Measurements from ENCODE around the gene JOSD2. TPM values are rescaled to one million over a fixed set of nuclear protein-coding genes. Genes with fewer than 3 reads are reported as not detected.

JOSD2 gene
- total RNA-seq, 4 donors from 2014 or later: 10.8 to 169 (median 36.6) TPM

- no peak overlapping the region for H3K27ac ChIP-seq
- intact Hi-C loops (cut with DNase I; ENCODE audit: low total_unique reads): no loop called here
- H3K4me3 ChIP-seq: no peak overlapping the region
- H3K27me3 ChIP-seq: no peaks in the 10 kb centered on the region
- no peaks in the 10 kb centered on the region for H3K9me3 ChIP-seq
- H3K4me1 ChIP-seq: peaks cover 7 to 14% (median 9%) of the 10 kb centered on the region in 4 donors
- in situ Hi-C loops (cut with MboI; ENCODE audit: low pct_ligation_motif_present in 1 of 4, low pct_unique_long_range_greater_than_20kb in 1 of 4, low sequenced_read_pairs in 3 of 4): no loop called here
- 96 to 100% methylated on average over 1 to 3 of the region's 3 CpGs for WGBS, 2 donors (ENCODE audit: low coverage in 1 of 2)
- no peak for TF ChIP-seq EP300 (IDR thresholded peaks at IDR 0.05; ENCODE audit: low read depth)
- no peak for TF ChIP-seq POLR2A (IDR thresholded peaks at IDR 0.05)
- no peak for TF ChIP-seq POLR2AphosphoS5 (IDR thresholded peaks at IDR 0.05)
- TF ChIP-seq, protein P1, sequence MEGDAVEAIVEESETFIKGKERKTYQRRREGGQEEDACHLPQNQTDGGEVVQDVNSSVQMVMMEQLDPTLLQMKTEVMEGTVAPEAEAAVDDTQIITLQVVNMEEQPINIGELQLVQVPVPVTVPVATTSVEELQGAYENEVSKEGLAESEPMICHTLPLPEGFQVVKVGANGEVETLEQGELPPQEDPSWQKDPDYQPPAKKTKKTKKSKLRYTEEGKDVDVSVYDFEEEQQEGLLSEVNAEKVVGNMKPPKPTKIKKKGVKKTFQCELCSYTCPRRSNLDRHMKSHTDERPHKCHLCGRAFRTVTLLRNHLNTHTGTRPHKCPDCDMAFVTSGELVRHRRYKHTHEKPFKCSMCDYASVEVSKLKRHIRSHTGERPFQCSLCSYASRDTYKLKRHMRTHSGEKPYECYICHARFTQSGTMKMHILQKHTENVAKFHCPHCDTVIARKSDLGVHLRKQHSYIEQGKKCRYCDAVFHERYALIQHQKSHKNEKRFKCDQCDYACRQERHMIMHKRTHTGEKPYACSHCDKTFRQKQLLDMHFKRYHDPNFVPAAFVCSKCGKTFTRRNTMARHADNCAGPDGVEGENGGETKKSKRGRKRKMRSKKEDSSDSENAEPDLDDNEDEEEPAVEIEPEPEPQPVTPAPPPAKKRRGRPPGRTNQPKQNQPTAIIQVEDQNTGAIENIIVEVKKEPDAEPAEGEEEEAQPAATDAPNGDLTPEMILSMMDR (IDR thresholded peaks at IDR 0.05): no peak
- DNase-seq: no peak
- H3K36me3 ChIP-seq: no peaks in the 10 kb centered on the region
These were observed 2.2 kb downstream of the JOSD2 start for GRCh38 chr19:50508843-50509190.

DNA sequence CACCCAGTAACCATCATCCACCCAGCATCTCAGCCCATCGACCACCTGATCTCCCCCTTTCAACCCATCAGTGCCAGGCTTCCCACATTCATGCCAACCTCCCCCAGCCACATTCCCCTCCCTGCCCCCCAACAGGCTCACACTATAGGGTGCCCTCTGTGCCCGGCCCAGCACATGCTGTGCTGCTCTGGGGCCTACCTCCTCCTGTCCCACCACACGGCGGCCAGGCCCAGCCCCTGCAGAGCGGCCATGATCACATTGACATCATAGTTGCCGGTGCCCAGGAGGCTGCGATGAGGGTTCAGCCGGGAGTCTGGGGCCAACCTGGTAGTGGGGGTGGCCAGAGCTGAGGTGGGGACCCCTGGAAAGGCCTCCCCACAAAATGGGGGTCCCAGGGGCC, 3.6 kb downstream of the JOSD2 start:
- Histone ChIP-seq H3K4me3 (no peak overlapping the region), H3K27me3 (no peaks in the 10 kb centered on the region), H3K9me3 (no peaks in the 10 kb centered on the region), H3K36me3 (no peaks in the 10 kb centered on the region), H3K27ac (no peak overlapping the region), H3K4me1 (peaks cover 7 to 14% (median 9%) of the 10 kb centered on the region in 4 donors)
- DNase-seq: no peak
- WGBS, 2 donors (ENCODE audit: low coverage in 1 of 2): 86 to 94% methylated on average over 2 to 8 of the region's 8 CpGs
- intact Hi-C loops (cut with DNase I; ENCODE audit: low total_unique reads): no loop called here
- TF ChIP-seq EP300 (IDR thresholded peaks at IDR 0.05; ENCODE audit: low read depth) (no peak), POLR2AphosphoS5 (IDR thresholded peaks at IDR 0.05) (no peak), POLR2A (IDR thresholded peaks at IDR 0.05) (no peak)
- TF ChIP-seq, protein P1 (IDR thresholded peaks at IDR 0.05): no peak
- in situ Hi-C loops (cut with MboI; ENCODE audit: low pct_ligation_motif_present in 1 of 4, low pct_unique_long_range_greater_than_20kb in 1 of 4, low sequenced_read_pairs in 3 of 4): no loop called here

DNA sequence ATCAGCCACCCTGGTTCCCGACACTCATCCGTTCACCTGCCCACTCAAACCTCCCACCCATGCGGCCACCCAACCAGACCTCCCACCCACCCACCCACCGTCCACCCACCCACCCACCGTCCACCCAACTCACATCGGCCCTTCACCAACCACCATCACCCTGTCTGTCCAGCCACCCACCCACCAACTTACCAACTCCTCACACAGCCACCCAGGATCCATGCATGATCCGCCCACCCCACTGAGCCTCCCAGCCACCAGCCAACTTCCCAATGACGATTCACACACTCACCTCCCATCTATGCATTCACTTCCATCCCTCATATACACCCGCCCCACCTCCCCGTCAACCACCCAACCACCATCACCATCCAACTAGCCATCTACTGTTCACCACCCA, 4.3 kb downstream of the JOSD2 start:
- no peaks in the 10 kb centered on the region for H3K36me3 ChIP-seq
- H3K9me3 ChIP-seq: no peaks in the 10 kb centered on the region
- intact Hi-C loops (cut with DNase I; ENCODE audit: low total_unique reads): no loop called here
- H3K4me3 ChIP-seq: no peak overlapping the region
- in situ Hi-C loops (cut with MboI; ENCODE audit: low pct_ligation_motif_present in 1 of 4, low pct_unique_long_range_greater_than_20kb in 1 of 4, low sequenced_read_pairs in 3 of 4): no loop called here
- WGBS, 2 donors (ENCODE audit: low coverage in 1 of 2): 96% methylated on average over 10 of the region's 10 CpGs; no CpG with 5 or more reads in 1 of the 2 donors
- H3K4me1 ChIP-seq: peaks cover 7 to 11% (median 9%) of the 10 kb centered on the region in 4 donors
- TF ChIP-seq EP300 (IDR thresholded peaks at IDR 0.05; ENCODE audit: low read depth) (no peak), POLR2A (IDR thresholded peaks at IDR 0.05) (no peak)
- H3K27me3 ChIP-seq: no peaks in the 10 kb centered on the region
- DNase-seq: no peak
- no peak overlapping the region for H3K27ac ChIP-seq

- 90% methylated on average over 29 of the region's 30 CpGs; no CpG with 5 or more reads in 1 of the 2 donors for WGBS, 2 donors (ENCODE audit: low coverage in 1 of 2)
- H3K36me3 ChIP-seq: no peaks in the 10 kb centered on the region
- H3K9me3 ChIP-seq: no peaks in the 10 kb centered on the region
- H3K27ac ChIP-seq: no peak overlapping the region
- DNase-seq: no peak
- in situ Hi-C loops (cut with MboI; ENCODE audit: low pct_ligation_motif_present in 1 of 4, low pct_unique_long_range_greater_than_20kb in 1 of 4, low sequenced_read_pairs in 3 of 4) (no loop called here), intact Hi-C loops (cut with DNase I; ENCODE audit: low total_unique reads) (no loop called here)
- H3K4me3 ChIP-seq: no peak overlapping the region
- no peak for TF ChIP-seq POLR2AphosphoS5 (IDR thresholded peaks at IDR 0.05)
- TF ChIP-seq, protein P1 (IDR thresholded peaks at IDR 0.05): no peak
- no peak for TF ChIP-seq POLR2A (IDR thresholded peaks at IDR 0.05)
- no peak for TF ChIP-seq EP300 (IDR thresholded peaks at IDR 0.05; ENCODE audit: low read depth)
- H3K27me3 ChIP-seq: no peaks in the 10 kb centered on the region
- peaks cover 7 to 15% (median 12%) of the 10 kb centered on the region in 4 donors for H3K4me1 ChIP-seq
These were observed 5.0 kb downstream of the JOSD2 start for GRCh38 chr19:50505856-50506611.

All from transverse colon (tissue), 4 donors.